GM19023 (cell line): Measurements from ENCODE around the gene SCAF4.
"Not testable (repeated sequence)": the region's sequence is repeated elsewhere in the genome, so short reads cannot be mapped to it uniquely, and the experiment has no call there.

Experiments used
- ATAC-seq: cut with Tn5 transposase; IDR thresholded peaks from one replicate; pipeline ENCODE4 v1.9.1; 2021; ENCODE audit warnings: mild to moderate bottlenecking, moderate library complexity; ENCODE audit not compliant: unreplicated experiment

The SCAF4 gene

DNA sequence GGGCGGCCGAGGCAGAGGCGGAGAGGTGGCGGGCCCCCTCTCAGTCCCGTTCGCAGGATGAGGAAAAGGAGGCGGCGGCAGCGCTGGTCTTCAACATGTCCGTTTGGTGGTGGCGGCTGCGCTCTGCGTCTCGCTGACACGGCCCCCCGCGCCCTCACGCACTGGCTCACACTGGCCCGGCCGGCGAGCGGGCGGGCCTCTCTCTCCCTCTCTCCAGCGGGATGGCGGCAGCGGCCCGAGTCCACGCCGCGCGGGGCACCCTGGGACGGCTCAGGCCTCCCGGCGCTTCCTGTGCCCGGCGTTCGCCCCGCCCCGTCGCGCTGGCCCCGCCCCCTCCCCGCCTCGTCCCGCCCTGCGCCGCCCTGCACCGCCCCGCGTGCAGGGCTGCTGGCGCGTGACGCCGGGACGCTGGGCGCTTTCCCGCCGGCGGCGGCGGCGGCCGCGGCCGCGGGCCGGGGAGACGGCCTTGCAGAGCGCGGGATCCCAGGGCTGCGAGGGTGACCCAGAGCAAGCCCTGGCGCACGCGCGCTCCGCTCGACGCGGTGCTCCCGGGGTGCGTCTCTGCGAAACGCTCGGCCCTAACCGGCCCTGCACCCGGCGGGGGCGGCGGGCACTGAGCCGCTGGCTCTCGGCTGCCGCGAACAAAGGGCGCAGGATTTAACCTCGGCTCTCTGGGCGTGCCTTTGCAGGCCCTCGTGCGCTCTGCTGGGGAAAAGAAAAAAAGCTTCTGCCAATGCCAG is at the start of gene SCAF4:
Gene SCAF4 (minus strand): TSS at position 262 of the 740 bp plus-strand sequence. CDS start 426 bp downstream, outside the sequence.
- peak; percentile 83 for ATAC-seq

DNA sequence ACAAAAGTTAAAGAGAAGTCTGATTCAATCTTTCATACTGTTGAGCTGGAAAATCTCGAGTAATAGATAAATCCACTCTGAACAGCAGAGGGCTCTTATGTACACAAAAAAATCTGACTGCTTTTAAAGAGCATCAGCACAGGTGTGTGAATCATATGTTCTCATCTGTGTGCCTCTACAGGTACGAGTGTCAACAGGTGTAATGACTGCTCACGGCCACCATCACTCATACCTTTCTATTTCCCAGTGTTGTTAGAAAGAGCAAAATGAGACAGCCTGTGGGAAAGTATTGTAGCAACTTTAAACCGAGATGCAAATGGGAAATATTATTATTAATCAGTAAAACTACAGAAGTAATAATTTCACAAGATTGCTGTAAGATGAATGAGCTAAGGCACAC is 49.0 kb upstream of the SCAF4 start:
- no peak for ATAC-seq

- ATAC-seq: no peak
Observed at GRCh38 chr21:31778546-31778945, 46.6 kb upstream of the SCAF4 start.

- no peak for ATAC-seq
Observed at GRCh38 chr21:31777857-31778256, 45.9 kb upstream of the SCAF4 start.

DNA sequence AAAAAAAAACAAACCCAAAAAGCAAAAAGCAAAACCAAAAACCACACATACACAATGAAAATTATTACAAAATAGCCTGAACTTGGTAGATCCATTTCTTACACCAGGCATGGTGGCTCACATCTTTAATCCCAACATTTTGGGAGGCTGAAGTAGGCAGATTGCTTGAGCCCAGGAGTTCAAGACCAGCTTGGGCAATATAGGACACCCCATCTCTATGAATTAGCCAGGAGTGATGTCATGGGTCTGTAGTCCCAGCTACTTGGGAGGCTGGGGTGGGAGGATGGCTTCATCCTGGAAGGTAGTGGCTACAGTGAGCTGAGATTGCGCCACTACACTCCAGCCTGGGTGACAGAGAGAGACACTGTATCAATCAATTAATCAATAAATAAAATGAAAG is 42.1 kb upstream of the SCAF4 start:
- ATAC-seq: no peak

- ATAC-seq: peak; percentile 81
Observed at GRCh38 chr21:31772674-31773555, 41.0 kb upstream of the SCAF4 start.

DNA sequence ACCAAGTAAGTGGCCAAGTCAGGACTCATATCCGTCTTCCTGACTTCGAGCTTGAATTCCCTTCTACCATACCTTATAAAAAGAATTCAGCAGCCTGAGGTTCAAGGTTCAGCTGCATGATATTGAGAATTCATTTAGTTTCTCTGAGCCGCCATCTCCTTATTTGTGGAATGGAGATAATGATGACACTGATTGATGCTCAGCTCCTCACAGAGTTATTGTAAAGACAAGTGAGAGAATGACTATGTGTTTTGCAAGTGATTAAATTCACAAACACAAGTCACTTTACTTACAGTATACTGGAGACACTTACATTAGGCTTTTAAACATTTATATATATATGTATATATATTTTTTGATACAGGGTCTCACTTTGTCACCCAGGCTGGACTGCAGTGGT is 39.8 kb upstream of the SCAF4 start:
- ATAC-seq: no peak

DNA sequence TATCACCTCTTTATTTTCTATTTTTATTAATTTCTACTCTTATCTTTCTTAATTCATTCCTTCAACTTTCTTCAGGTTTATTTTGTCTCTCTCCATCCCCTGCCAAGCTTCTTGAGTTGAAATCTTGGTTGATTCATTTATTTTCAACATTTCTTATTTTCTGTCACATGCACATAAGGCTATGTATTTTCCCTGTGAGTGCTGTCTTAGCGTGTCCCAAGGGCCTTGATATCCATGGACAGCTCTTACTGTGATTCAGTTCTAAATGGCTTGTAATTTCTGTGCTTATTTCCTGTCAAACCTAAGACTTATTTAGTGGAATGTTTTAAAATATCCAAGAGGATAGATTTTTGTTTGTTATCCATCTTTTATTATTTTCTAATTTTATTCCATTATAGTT is 36.8 kb upstream of the SCAF4 start:
- no peak for ATAC-seq

DNA sequence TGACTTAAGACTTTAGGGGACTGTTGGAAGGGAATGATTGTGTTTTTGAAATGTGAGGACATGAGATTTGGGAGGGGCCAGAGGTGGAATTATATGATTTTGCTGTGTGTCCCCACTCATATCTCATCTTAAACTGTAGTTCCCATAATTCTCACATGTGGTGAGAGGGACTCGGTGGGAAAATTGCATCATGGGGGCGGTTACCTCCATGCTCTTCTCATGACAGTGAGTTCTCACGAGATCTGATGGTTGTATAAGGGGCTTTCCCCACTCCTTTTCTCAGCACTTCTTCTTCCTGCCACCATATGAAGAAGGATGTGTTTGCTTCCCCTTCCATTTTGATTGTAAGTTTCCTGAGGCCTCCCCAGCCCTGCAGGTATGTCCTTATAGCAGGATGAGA is 35.0 kb upstream of the SCAF4 start:
- ATAC-seq: no peak

- ATAC-seq: not testable (repeated sequence)
Observed at GRCh38 chr21:31765850-31766249, 33.9 kb upstream of the SCAF4 start.

DNA sequence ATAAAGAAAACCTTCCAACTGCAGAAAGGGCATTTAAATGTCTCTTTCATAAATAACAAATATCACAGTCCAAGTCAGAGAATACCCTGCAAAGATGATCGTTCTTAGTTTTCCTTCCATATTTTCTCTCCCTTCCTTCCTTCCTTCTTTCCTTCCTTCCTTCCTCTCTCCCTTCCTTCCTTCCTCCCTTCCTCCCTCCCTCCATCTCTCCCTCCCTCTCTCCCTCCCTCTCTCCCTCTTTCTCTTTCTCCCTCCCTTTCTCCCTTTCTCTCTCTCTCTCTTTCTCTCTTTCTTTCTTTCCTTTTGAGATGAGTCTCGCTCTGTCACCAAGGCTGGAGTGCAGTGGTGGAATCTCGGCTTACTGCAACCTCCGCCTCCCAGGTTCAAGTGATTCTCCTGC is 29.0 kb upstream of the SCAF4 start:
- no peak for ATAC-seq

GRCh38 chr21:31756787-31757186 is 24.9 kb upstream of the SCAF4 start:
- no peak for ATAC-seq

DNA sequence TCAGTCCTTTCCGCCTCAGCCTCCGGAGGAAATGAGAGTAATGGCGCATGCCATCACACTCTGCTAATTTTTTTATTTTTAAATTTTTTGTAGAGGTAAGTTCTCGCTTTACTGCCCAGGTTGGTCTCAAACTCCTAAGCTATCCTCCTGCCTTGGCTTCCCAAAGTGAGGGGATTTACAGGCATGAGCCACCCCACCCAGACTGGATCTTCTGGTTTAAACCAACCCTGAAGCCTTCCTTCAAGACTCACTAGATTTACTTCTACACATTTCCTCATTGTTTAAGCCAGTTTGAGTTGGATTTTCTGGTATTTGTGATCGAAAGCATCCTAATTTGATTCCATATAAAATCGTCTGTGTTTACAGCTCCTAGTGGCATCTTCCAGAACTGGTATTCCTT is 23.1 kb upstream of the SCAF4 start:
- ATAC-seq: no peak

GRCh38 chr21:31754708-31754960 is 22.7 kb upstream of the SCAF4 start:
- no peak for ATAC-seq

- ATAC-seq: no peak
Observed at GRCh38 chr21:31753949-31754707, 22.2 kb upstream of the SCAF4 start.

- ATAC-seq: no peak
Observed at GRCh38 chr21:31752967-31753366, 21.0 kb upstream of the SCAF4 start.

- ATAC-seq: no peak
Observed at GRCh38 chr21:31752352-31752751, 20.4 kb upstream of the SCAF4 start.

- no peak for ATAC-seq
Observed at GRCh38 chr21:31750843-31751242, 18.9 kb upstream of the SCAF4 start.

DNA sequence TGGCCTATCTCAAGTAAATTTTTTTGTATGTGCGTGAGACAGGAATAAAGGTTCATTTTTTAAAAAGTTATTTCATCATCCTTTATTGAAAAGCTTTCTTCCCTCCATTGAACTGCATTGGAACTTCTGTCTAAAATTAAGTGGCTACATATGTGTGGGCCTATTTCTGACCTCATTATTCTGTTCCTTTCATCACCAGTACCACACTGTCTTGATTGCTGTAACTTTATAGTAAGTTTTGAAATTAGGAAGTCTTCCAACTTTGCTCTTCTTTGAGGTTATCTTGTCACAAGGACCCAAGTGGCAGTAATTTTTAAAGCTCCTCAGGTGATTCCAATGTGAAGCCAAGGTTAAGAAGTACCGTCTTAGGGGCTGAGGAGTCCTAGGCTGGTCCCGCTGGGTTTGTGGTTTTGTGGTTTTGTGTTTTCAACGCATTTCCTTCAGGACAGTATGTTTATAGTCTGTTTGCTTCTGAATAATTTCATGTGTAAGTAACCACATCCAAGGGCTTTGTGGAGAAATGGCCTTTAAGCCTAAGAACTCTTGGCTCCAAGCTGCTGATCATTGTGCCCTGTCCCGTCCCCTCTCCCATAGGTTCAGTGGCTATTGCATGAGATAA is 12.4 kb upstream of the SCAF4 start:
- no peak for ATAC-seq

- ATAC-seq: no peak
Observed at GRCh38 chr21:31743712-31744111, 11.8 kb upstream of the SCAF4 start.

DNA sequence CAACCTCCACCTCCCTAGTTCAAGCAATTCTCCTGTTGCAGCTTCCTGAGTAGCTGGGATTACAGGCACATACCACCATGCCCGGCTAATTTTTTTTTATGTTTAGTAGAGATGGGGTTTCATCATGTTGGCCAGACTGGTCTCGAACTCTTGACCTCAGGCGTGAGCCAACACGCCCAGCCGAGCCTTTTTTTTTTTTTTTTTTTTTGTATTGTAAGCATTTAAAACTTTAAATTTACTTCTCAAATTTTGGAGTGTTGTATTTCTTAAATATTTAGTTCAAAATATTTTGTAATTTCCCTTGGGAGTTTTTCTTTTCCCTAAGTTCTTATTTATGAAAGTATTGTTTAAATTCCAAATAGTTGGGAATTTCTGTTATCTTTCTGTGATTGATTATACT is 9.2 kb upstream of the SCAF4 start:
- ATAC-seq: no peak
